ENCODE results near the gene CORIN.

The CORIN gene

DNA sequence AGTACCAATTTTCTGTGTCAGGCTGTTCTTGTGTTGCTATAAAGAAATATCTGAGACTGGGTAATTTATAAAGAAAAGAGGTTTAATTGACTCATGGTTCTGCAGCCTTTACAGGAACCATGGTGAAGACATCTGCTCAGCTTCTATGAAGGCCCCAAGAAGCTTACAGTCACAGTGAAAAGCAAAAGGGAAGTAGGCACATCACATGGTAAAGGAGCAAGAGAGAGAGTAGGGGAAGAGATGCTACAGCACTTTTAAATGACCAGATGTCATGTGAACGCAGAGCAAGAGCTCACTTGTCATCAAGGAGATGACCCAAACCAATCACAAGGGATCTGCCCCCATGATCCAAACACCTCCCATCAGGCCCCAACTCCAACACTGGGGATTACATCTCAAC, 178.5 kb downstream of the CORIN start:
- DNase-seq (ENCODE audit: low read depth, low spot score): no peak
- in situ Hi-C loops (cut with HindIII; ENCODE audit: low sequenced_read_pairs): no loop called here
- TF ChIP-seq, protein P1, sequence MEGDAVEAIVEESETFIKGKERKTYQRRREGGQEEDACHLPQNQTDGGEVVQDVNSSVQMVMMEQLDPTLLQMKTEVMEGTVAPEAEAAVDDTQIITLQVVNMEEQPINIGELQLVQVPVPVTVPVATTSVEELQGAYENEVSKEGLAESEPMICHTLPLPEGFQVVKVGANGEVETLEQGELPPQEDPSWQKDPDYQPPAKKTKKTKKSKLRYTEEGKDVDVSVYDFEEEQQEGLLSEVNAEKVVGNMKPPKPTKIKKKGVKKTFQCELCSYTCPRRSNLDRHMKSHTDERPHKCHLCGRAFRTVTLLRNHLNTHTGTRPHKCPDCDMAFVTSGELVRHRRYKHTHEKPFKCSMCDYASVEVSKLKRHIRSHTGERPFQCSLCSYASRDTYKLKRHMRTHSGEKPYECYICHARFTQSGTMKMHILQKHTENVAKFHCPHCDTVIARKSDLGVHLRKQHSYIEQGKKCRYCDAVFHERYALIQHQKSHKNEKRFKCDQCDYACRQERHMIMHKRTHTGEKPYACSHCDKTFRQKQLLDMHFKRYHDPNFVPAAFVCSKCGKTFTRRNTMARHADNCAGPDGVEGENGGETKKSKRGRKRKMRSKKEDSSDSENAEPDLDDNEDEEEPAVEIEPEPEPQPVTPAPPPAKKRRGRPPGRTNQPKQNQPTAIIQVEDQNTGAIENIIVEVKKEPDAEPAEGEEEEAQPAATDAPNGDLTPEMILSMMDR (IDR thresholded peaks at IDR 0.05; ENCODE audit: low read depth, low read length): no peak
- no peak overlapping the region for H3K4me3 ChIP-seq (ENCODE audit: low read depth, low read length)

DNA sequence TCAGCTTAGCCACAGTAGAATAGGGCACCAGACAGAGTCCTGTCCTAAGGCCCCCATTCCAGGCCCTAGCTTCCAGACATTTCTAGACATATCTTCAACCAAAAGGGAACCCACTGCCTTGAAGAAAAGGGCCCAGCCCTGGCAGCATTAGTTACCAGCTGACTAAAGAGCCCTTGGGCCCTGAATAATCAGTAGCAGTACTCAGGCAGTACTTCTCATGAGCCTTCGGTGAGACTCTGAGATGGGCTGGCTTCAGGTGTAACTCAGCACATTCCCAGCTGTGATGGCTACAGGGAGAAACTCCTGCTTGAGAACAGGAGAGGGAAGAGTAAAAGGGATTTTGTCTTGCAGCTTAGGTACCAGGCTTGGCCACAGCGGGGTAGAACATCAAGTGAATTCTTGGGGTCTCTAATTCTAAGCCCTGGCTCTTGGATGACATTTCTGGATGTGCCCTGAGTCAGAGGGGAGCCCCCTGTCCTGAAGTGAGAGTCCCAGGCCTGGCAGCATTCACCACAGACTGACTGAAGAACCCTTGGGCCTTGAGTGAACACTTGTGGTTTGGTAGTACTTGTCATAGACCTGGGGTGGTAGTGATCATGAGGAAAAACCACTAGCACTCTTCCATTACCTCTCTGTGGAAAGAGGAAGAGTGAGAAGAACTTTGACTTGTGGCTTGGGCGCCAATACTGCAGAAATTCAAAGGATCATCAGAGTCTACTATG, 182.7 kb downstream of the CORIN start:
- in situ Hi-C loops (cut with HindIII; ENCODE audit: low sequenced_read_pairs): no loop called here
- TF ChIP-seq, protein P1 (IDR thresholded peaks at IDR 0.05; ENCODE audit: low read depth, low read length): no peak
- H3K4me3 ChIP-seq (ENCODE audit: low read depth, low read length): no peak overlapping the region
- DNase-seq (ENCODE audit: low read depth, low spot score): no peak

DNA sequence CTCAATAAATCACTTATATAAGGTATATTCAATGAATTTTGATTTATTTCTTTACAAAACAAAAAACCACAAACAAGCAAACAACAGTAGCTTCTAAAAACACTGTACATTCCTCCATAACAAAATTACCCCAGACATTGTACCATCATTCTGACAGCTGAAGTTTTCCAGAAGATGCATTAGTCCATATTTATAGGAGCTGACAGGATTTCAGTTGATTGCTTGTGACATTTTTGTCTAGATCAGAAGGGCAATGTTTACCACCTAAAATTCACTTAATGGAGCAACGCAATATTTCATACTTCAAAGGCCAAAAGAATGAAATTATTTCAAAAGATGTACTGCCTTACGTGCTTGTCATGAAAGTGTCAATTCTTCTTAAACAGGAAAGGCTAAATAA, 185.8 kb downstream of the CORIN start:
- DNase-seq (ENCODE audit: low read depth, low spot score): no peak
- H3K4me3 ChIP-seq (ENCODE audit: low read depth, low read length): no peak overlapping the region
- TF ChIP-seq, protein P1 (IDR thresholded peaks at IDR 0.05; ENCODE audit: low read depth, low read length): no peak
- in situ Hi-C loops (cut with HindIII; ENCODE audit: low sequenced_read_pairs): no loop called here

DNA sequence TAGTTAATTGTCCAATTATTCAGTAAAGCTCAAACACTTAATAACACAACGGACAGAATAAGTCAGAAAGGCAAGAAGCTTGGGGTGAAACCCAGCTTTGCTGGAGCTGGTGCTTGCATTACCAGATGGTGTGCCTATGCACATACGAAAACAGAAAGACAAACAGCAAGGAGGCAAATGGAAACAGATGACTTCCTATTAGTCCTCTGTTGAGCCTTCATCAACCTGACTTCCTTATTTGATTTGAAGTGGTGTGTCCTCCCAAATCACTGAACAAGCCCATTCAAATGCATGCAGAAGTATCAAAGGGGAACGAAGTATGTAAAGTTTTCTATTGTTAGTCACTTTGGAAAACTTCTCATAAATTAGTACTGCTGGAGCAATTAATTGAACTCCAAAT, 186.6 kb downstream of the CORIN start:
- no peak overlapping the region for H3K4me3 ChIP-seq (ENCODE audit: low read depth, low read length)
- TF ChIP-seq, protein P1 (IDR thresholded peaks at IDR 0.05; ENCODE audit: low read depth, low read length): no peak
- in situ Hi-C loops (cut with HindIII; ENCODE audit: low sequenced_read_pairs): no loop called here
- no peak for DNase-seq (ENCODE audit: low read depth, low spot score)

DNA sequence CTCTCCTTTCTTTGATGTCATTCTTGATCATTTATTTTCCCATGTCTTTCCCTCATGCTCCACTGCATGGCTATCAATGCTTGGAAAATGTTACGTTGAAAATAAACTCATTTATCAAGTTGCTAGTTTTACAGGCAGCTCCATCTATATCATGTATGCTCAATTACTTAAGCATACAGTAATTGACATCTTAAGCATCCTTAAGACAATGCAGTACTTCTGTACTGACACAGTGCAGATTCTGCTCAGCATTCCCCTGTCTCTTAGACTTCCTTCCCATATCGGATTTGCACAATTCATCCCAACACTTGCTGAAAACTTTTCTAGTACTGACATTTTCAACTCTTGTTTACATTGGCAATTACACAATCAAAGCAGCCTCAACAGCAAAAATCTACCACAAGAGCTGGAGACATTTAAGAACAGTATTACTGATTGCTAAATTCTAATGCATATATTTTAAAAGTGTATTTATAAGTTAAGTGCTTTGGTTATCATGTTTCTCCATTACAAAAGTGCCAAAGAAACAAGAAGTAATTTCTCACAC, 187.2 kb downstream of the CORIN start:
- no peak overlapping the region for H3K4me3 ChIP-seq (ENCODE audit: low read depth, low read length)
- in situ Hi-C loops (cut with HindIII; ENCODE audit: low sequenced_read_pairs): no loop called here
- TF ChIP-seq, protein P1 (IDR thresholded peaks at IDR 0.05; ENCODE audit: low read depth, low read length): no peak
- DNase-seq (ENCODE audit: low read depth, low spot score): peak; percentile 59

DNA sequence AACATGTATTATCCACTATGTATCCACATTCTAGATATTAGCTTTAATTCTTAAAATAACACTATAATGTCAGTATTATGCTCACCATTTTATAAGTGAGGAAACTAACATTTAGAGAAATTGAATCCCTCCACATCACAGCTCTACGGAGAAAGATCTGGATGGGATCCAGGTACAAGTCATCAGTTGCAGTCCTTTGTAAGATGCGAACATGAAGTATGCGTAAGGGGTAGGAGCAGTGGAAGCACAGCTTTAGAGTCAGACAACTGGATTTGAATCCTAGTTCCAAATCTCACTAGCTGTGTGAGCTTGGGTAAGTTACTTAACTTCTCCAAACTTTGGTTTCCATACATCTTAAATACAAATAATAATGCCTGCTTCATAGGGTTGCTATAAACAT, 190.3 kb downstream of the CORIN start:
- H3K4me3 ChIP-seq (ENCODE audit: low read depth, low read length): no peak overlapping the region
- TF ChIP-seq, protein P1 (IDR thresholded peaks at IDR 0.05; ENCODE audit: low read depth, low read length): no peak
- in situ Hi-C loops (cut with HindIII; ENCODE audit: low sequenced_read_pairs): no loop called here
- DNase-seq (ENCODE audit: low read depth, low spot score): no peak
